GM18951 (cell line): ENCODE data around the gene ATPAF2.

Experiments
- POLR2A ChIP-seq: IDR thresholded peaks from 4 replicates; pipeline ENCODE4 v1.6.1; 2011; ENCODE audit warnings: mild to moderate bottlenecking; ENCODE audit not compliant: insufficient read length, insufficient read depth; ENCODE audit errors: extremely low read depth
- in situ Hi-C: fragments of 300-500 bp; cut with MboI; formaldehyde crosslinking; loops from one replicate; pipeline ENCODE4 v1.12.0; 2022; ENCODE audit warnings: low sequenced_read_pairs, mixed read lengths, inconsistent platforms; ENCODE audit not compliant: unreplicated experiment

The ATPAF2 gene

DNA sequence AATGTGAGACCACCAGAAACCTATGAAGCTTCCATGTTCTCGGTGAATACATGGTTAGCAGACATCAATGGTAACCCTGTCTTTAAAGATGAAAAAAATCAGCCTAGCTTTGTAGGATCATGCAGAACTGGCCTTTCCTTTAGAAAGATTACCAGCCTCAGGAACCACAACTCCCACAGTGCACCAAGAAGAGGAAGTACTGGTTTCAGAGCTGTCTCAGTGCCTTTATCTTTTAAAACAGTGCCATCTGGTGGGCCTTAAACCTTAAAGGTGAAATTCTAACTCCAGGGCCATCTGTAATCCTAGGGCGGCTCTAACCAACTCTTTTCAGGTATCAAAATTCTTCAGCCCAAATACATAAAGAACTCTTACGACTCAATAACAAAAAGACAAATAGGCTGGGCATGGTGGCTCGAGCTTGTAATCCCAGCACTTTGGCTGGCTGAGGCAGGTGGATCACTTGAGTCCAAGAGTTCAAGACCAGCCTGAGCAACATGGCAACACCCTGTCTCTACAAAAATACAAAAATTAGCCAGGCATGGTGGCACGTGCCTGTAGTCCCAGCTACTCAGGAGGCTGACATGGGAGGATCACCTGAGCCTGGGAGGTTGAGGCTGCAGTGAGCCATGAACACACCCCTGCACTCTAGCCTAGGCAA, 5.4 kb downstream of the ATPAF2 start:
- TF ChIP-seq POLR2A, result no peak
- in situ Hi-C loops, result loop anchor here (25.0 kb wide), 1 partner anchor 146 kb away; no protein-coding TSS in a partner anchor

- in situ Hi-C loops, result loop anchor here (25.0 kb wide), 1 partner anchor 145 kb away; no protein-coding TSS in a partner anchor
- TF ChIP-seq POLR2A, result no peak
These were observed 7.0 kb downstream of the ATPAF2 start for GRCh38 chr17:18031955-18032354.

DNA sequence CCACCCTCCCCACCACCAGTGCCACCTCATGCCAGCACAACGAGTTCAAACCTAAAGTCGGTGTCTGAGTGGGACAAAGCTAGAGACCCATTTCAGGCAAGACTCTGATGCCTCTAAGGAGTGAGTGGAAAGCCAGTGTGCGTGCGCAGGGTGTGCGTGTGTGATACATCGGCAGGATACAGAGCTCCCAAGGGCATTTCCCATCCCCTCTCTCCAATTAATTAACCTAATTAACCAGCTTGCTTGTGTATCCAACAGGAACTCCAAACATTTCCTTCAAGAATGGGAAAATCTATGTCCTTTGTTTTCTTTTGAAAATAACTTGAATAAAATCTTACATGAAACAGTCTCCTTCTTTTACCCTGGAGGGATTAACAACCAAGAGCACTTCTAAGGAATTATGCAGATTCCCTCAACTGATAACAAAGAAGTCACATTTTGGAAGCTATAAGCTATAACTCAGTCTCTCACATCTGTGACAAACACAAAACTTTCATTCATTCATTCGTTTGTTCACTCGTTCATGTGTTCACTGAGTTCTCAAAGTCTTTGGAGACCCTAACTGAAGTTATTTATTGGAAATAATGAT, 9.9 kb downstream of the ATPAF2 start:
- in situ Hi-C loops, result loop anchor here (25.0 kb wide), 1 partner anchor 142 kb away; no protein-coding TSS in a partner anchor
- TF ChIP-seq POLR2A, result no peak

DNA sequence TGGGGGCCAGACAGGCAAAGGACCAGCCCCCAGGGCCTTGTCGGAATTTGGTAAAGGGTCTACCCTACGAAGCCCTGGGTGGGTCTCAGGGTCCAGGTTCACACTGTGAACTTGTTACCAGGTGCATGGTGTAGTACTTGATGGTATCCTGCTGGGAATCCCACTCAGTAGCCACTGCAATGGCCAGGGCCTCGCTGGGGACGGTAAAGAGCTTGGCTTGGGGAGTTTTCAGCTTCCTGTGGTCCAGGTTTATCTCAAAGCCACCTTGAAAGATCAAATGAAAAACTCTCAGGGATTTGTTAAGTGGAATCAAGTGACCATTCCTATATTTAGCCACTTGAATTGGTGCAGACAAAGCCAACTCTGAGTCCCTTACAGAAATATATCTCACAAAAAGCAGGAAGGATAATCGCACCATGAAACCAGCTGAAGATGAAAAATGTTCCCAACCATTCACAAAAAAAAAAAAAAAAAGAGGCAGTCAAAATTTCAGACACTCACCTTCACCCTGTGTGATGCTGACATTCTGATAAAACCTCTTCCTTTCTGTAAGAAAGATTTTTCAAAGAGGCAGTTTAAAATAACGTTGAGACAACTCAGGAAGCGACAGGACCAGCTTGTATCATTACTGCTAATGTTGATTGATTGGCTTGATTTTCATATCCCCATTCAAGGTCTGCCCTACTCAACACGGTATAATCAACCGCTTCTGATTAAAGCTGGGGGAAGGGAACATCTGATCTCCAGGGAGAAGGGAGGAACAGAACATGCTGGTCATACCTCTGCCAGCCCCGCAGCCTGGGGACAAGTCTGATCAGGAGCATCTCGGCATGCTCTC, 10.6 kb downstream of the ATPAF2 start:
- TF ChIP-seq POLR2A, result no peak
- in situ Hi-C loops, result loop anchor here (25.0 kb wide), 1 partner anchor 141 kb away; no protein-coding TSS in a partner anchor

DNA sequence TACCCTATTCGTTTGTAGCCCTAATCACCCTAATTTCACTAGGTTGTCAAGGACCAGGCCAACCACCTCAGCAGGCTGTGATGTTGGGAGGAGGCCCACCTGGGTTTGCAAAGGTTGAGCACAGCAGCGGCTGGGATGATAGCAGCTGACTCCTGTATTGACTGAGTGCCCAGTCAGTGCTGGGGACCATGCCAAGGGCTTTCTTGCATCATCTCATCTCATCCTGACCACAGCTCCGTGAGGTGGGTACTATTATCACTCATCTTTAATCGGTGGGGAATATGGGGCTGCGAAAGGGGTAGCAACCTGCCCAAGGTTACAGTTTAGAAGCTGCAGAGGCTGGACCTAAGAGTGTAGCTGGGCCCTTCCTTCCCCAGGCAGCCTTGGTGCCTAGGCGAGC, 11.7 kb downstream of the ATPAF2 start:
- in situ Hi-C loops, result loop anchor here (25.0 kb wide), 1 partner anchor 140 kb away; no protein-coding TSS in a partner anchor
- no peak for TF ChIP-seq POLR2A

DNA sequence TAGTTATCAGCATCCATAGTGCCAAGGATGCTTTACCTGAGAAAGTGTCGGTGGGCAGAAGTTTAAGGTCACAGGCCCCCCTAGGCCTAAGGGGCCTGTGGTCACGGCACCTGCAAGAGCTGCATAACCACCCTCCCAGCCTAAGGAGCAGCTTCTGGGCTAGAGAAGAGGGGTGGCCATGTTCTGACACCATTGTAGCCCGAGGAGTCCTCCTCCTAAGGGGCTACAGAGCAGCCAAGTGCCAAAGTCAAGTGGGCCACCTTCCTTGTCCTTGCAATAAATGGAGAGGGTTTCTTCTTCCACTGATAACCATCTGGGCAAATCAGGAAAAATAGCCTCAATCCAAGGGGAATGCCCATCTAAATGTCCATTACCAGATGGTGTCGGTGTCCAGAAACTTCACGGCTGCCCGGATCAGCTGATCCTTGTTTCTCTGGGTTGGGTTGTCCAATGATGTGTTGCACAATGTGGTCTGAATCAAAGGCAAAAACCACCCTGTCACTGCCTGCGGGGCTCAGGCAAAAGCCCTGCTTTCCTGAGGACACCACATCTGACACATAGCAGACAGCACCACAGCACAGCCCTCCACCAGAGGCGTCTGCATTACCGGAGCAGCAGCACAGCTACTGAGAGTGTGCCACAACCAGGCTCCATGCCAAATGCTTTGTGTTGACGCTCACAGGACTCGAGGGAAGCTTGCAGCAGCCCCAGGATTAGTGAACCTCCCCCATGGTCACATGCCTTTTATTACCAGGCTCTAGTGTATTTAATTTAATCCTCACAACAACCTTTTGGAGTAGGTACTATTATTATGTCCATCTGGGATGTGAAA, 12.8 kb downstream of the ATPAF2 start:
- no peak for TF ChIP-seq POLR2A
- in situ Hi-C loops, result loop anchor here (25.0 kb wide), 1 partner anchor 139 kb away; no protein-coding TSS in a partner anchor

DNA sequence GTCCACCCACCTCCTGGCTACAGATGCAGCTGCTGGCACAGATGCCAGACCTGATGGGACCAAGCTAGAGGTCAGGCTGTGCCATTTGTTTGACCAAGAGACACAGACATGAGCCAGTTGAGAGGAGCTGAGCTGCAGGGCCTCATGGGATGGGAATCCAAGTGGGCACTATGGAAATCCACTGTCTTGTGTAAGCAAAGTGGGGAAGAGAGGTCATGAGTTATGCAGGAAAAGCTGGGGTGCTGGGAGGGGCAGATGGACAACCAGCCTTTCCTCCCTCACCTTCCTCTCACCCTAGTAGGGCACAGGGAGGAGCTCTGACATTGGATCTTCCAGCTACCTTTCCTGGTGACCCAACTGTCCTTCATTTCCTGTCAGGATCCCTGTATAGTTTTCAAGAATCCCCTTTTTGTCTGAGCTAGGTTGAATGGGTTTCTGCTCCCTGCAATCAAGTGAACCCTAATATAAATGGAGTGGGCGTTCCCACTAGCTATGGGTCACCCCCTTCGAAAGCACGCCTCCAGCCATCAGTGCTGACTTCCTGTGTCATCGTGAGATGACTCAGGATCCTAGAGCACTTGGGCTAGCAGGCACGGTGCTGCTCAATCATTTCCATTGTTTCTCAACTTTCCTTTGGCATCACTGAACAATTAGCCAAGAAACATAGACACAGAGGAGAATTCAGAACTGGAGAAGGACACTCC, 13.6 kb downstream of the ATPAF2 start:
- TF ChIP-seq POLR2A, result no peak
- in situ Hi-C loops, result loop anchor here (25.0 kb wide), 1 partner anchor 138 kb away; no protein-coding TSS in a partner anchor

DNA sequence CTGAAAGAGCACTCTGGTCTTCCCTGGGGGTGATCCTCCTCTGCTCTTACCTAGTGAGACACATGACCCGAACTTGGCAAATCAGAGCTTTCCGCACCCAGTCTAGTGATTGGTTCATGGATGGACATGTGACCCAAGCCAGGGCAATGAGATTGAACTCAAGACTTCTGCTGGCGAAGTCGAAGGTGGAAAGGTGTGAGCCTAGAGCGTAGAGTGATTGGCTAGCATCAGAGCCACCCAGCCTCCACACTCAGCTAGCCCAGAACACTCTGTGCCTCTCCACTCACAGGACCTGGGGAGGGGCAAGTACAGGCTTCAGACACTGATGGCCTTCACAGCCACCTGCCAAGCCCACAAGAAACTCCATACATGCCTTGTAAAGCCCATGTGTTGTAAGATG, 17.6 kb downstream of the ATPAF2 start:
- in situ Hi-C loops, result no loop called here
- TF ChIP-seq POLR2A, result no peak

DNA sequence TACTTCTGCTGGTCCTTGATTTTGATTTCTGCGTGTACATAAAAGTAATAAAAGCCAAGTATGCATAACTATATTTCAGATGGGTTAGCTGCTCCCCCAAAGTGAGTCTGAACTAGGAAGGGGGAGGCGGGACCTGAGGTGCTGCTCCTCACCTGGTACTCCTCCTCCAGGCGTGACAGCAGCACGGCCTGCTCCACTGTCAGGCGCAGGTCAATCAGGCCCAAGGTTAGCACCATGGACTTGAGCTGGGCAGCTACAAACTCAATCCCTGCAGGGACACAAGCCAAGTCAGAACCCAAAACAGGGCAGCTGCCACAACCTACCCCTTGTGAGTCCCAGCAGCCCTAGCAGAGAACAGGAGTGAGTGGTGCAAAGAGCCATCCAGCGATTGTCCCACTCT, 18.0 kb downstream of the ATPAF2 start:
- no peak for TF ChIP-seq POLR2A

DNA sequence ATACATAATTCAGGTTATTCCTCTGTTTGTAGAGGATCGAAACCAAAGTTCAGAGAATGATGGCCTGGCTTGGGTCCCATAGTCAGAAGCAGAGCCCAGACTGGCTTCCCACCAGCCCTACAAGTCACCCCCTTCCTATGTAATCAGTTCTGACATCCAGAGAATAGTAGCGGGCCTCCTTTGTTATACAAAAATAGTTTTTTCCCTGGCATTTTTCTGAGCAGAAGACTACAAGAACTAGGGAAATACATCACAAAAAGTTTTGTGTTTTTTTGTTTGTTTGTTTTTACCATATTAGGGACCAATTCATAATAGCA, 19.2 kb downstream of the ATPAF2 start:
- TF ChIP-seq POLR2A, result no peak
- in situ Hi-C loops, result no loop called here

More for the DNA sequence above, 18.0 kb downstream of the ATPAF2 start:
- in situ Hi-C loops, result no loop called here

GRCh38 chr17:18018411-18018921, 20.5 kb downstream of the ATPAF2 start:
- no peak for TF ChIP-seq POLR2A
- in situ Hi-C loops, result no loop called here

DNA sequence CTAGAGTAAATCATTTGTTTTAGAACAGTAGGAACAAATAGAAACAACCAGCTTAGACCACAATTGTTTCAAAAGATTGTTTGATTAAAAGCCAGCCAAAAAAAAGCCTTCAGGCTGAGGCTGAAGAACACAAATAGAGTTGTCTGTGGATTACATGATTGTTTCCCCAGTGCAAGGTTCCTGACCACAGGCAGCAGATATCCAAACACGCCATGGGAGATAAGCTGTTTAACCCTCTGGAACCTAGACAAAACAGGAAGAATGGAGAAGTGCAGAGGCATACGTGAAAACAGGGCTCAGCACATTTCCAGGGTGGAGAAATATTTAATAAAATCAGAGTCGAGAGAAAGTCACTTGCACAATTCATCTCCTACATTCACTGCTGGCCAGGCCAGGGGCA, 21.0 kb downstream of the ATPAF2 start:
- in situ Hi-C loops, result no loop called here
- no peak for TF ChIP-seq POLR2A

GRCh38 chr17:18016426-18016825, 22.5 kb downstream of the ATPAF2 start:
- TF ChIP-seq POLR2A, result no peak
- in situ Hi-C loops, result no loop called here
